Adrenal gland (tissue), 12 donors: Measurements from ENCODE around the gene TPM2. TPM values are rescaled to one million over a fixed set of nuclear protein-coding genes. Genes with fewer than 3 reads are reported as not detected.
A peak's percentile ranks its signal among the peaks of the same experiment; 100 is the strongest.

Experiments used
- DNase-seq, 7 donors: peaks; one replicate each; pipeline ENCODE4 v3.0.0-alpha.2; 2019 to 2020
- H3K27ac ChIP-seq, 5 donors: fragments of 200-600 bp; sonication (generic) in 4 of 5; 1 replicate in 3 of 5; 2 replicates in 2 of 5; pipeline versions ENCODE4 v1.5.1 to v1.8.0; 2016 to 2020; ENCODE audit warnings: mild to moderate bottlenecking in 1 of 5
- H3K27me3 ChIP-seq: fragments of 200-600 bp; 2 replicates; pipeline ENCODE4 v1.8.0; 2021
- H3K36me3 ChIP-seq, 2 donors: fragments of 200-600 bp; replicated peaks in 1 of 2; 1 replicate in 1 of 2; 2 replicates in 1 of 2; pipeline versions ENCODE4 v1.5.1 to v1.8.0; 2018 to 2022
- H3K4me1 ChIP-seq, 2 donors: fragments of 200-600 bp; replicated peaks in 1 of 2; 1 replicate in 1 of 2; 2 replicates in 1 of 2; pipeline versions ENCODE4 v1.5.1 to v1.8.0; 2018 to 2021
- H3K4me3 ChIP-seq, 4 donors: fragments of 200-600 bp; sonication (generic) in 3 of 4; one replicate each; pipeline ENCODE4 v1.5.1; 2016 to 2018
- H3K9me3 ChIP-seq, 3 donors: fragments of 200-600 bp; sonication (generic) in 1 of 3; replicated peaks in 1 of 3; 1 replicate in 2 of 3; 2 replicates in 1 of 3; pipeline versions ENCODE4 v1.5.1 to v1.8.0; 2016 to 2021
- CTCF ChIP-seq, 6 experiments: fragments of 450-650 bp in 4 of 6; fragments of 200-600 bp in 2 of 6; sonication (generic) in 1 of 6; IDR thresholded peaks; 1 replicate in 5 of 6; 2 replicates in 1 of 6; pipeline versions ENCODE4 v1.5.1 to v1.8.0; 2016 to 2021; ENCODE audit warnings: antibody characterized with exemption in 6 of 6, mild to moderate bottlenecking in 2 of 6, moderate library complexity in 1 of 6
- POLR2A ChIP-seq, 2 donors: fragments of 450-650 bp; IDR thresholded peaks; one replicate each; pipeline ENCODE4 v1.6.1; 2017; ENCODE audit warnings: antibody characterized with exemption in 2 of 2, mild to moderate bottlenecking in 2 of 2, moderate library complexity in 1 of 2
- WGBS, 4 donors: extraction: QIAGEN DNeasy Blood & Tissue Kit in 2 of 4; methylation state at CpG; one replicate each; pipeline versions ENCODE4 v1.1.5 to v1.1.7; 2013 to 2017; 5-methylcytosine and 5-hydroxymethylcytosine counted together
- intact Hi-C, 2 donors: fragments of 100-400 bp; cut with DNase I; formaldehyde crosslinking; loops; one replicate each; pipeline versions ENCODE4 v1.14.1 to v1.15.0; 2022 to 2023
- polyA plus RNA-seq, 3 donors: library from polyadenylated mRNA; stranded (reverse); fragments of 200-250 nt in 2 of 3; fragments of 350-450 nt in 1 of 3; fragmentation: Illumina TruSeq in 1 of 3; extraction: RNeasy Lipid Tissue Mini Kit (QIAGEN cat#74804) in 1 of 3; gene quantifications; one replicate each; pipeline ENCODE4 v1.2.3, GENCODE V29; 2013 to 2014
- total RNA-seq, 9 donors: library from RNA; depleted of rRNA in 4 of 9; stranded (reverse); fragments of >200 nt in 4 of 9; fragments of 120-200 nt in 1 of 9; fragmentation: NEBNext Ultra II Directional in 1 of 9; extraction: Animal tissue kit (Norgen Biotek cat#: 25700) in 1 of 9; gene quantifications; one replicate each; pipeline versions ENCODE4 v1.1.0 to v1.2.4, GENCODE V29; 2013 to 2023
- donor health status: healthy with polysubstance abuse.
- donor health status: Bipolar disorder and iron deficiency.
- donor health status: DM: yes; HTN: yes; CAD: no.
- donor health status: DM: no; HTN: no; CAD: no.
- donor health status: DM: no; HTN: no; CAD: no.
- donor health status: DM: yes; HTN: yes; CAD: no.

The TPM2 gene
- total and polyA plus RNA-seq, 12 donors = 188 to 1,472 (median 397) TPM

GRCh38 chr9:35706951-35707350 is 17.2 kb upstream of the TPM2 start:
- Histone ChIP-seq H3K4me1 (no peaks in the 10 kb centered on the region), H3K9me3 (no peaks in the 10 kb centered on the region), H3K4me3 (no peak overlapping the region), H3K36me3 (peaks cover 0 to 95% of the 10 kb centered on the region in 2 donors), H3K27ac (no peak overlapping the region), H3K27me3 (no peaks in the 10 kb centered on the region)
- intact Hi-C loops = no loop called here
- no peak for DNase-seq
- no peak for TF ChIP-seq CTCF (IDR thresholded peaks at IDR 0.05)
- WGBS, 4 donors = 86 to 98% (median 88%) methylated on average over 10 of the region's 10 CpGs

GRCh38 chr9:35705836-35706430 is 16.2 kb upstream of the TPM2 start:
- intact Hi-C loops = no loop called here
- DNase-seq = no peak
- TF ChIP-seq CTCF (IDR thresholded peaks at IDR 0.05) (no peak), POLR2A (IDR thresholded peaks at IDR 0.05) (no peak)
- H3K36me3 ChIP-seq = peaks cover 0 to 95% of the 10 kb centered on the region in 2 donors
- no peaks in the 10 kb centered on the region for H3K27me3 ChIP-seq
- 94 to 98% (median 96%) methylated on average over 3 to 7 of the region's 7 CpGs for WGBS, 4 donors
- H3K9me3 ChIP-seq = no peaks in the 10 kb centered on the region
- peaks cover 0 to 4% of the 10 kb centered on the region in 2 donors for H3K4me1 ChIP-seq
- no peak overlapping the region for H3K4me3 ChIP-seq
- H3K27ac ChIP-seq = peak overlapping the region in 1 of 5 donors; percentile 42

- Histone ChIP-seq H3K27ac (peak overlapping the region in 2 of 5 donors; percentile 13 to 42), H3K36me3 (peaks cover 0 to 95% of the 10 kb centered on the region in 2 donors), H3K4me1 (peaks cover 0 to 9% of the 10 kb centered on the region in 2 donors), H3K27me3 (no peaks in the 10 kb centered on the region), H3K9me3 (no peaks in the 10 kb centered on the region), H3K4me3 (no peak overlapping the region)
- DNase-seq = no peak
- intact Hi-C loops = no loop called here
- WGBS, 4 donors = 50 to 74% (median 62%) methylated on average over 7 to 8 of the region's 8 CpGs
- TF ChIP-seq POLR2A (IDR thresholded peaks at IDR 0.05) (no peak), CTCF (IDR thresholded peaks at IDR 0.05) (no peak)
Measured at GRCh38 chr9:35705372-35705771, 15.6 kb upstream of the TPM2 start.

GRCh38 chr9:35703906-35704672 is 14.4 kb upstream of the TPM2 start:
- Histone ChIP-seq H3K36me3 (peaks cover 0 to 100% of the 10 kb centered on the region in 2 donors), H3K9me3 (no peaks in the 10 kb centered on the region), H3K4me3 (no peak overlapping the region), H3K27ac (no peak overlapping the region), H3K27me3 (no peaks in the 10 kb centered on the region), H3K4me1 (peaks cover 12 to 21% of the 10 kb centered on the region in 2 donors)
- intact Hi-C loops = no loop called here
- DNase-seq = no peak
- TF ChIP-seq POLR2A (IDR thresholded peaks at IDR 0.05) (no peak), CTCF (IDR thresholded peaks at IDR 0.05) (no peak)
- 91 to 93% (median 92%) methylated on average over 17 to 26 of the region's 26 CpGs for WGBS, 4 donors
